ENCODE measurements around the gene TSPAN5.

GRCh38 chr4:98610431-98610830, 48.0 kb downstream of the TSPAN5 start:
- TF ChIP-seq CTCF (conservative IDR thresholded peaks at IDR 0.05; ENCODE audit: low read length) (no peak), EZH2phosphoT487 (IDR thresholded peaks at IDR 0.05; ENCODE audit: borderline replicate concordance) (no peak)
